ENCODE measurements around the gene DYNC1LI1.
A peak's percentile ranks its signal among the peaks of the same experiment; 100 is the strongest.
"Not testable (repeated sequence)": the region's sequence is repeated elsewhere in the genome, so short reads cannot be mapped to it uniquely, and the experiment has no call there.

The DYNC1LI1 gene

DNA sequence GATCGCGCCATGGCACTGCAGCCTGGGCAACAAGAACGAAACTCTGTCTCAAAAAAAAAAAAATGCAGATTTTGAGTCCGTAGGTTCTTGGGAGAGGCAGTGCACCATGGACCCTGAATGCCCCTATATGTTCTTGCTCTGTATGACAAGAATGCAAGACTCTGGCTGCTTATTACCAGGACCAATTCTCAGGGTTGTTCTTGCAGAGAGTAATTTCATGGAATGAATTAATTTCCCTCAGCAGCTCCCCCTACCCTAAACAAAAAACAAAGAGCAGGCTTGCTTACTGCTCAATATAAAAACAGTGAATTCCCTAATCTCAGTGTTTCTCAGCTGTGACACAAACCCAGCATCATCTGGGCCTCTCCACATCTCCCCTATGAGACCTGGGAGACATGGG, 20.5 kb upstream of the DYNC1LI1 start:
- no peak overlapping the region for H3K4me3 ChIP-seq (ENCODE audit: control insufficient read depth, low read depth, low read length)
- DNase-seq (ENCODE audit: low read depth) = no peak
- TF ChIP-seq, protein P1, sequence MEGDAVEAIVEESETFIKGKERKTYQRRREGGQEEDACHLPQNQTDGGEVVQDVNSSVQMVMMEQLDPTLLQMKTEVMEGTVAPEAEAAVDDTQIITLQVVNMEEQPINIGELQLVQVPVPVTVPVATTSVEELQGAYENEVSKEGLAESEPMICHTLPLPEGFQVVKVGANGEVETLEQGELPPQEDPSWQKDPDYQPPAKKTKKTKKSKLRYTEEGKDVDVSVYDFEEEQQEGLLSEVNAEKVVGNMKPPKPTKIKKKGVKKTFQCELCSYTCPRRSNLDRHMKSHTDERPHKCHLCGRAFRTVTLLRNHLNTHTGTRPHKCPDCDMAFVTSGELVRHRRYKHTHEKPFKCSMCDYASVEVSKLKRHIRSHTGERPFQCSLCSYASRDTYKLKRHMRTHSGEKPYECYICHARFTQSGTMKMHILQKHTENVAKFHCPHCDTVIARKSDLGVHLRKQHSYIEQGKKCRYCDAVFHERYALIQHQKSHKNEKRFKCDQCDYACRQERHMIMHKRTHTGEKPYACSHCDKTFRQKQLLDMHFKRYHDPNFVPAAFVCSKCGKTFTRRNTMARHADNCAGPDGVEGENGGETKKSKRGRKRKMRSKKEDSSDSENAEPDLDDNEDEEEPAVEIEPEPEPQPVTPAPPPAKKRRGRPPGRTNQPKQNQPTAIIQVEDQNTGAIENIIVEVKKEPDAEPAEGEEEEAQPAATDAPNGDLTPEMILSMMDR (conservative IDR thresholded peaks at IDR 0.05; ENCODE audit: control insufficient read depth, insufficient read depth, low read depth, low read length) = no peak

DNA sequence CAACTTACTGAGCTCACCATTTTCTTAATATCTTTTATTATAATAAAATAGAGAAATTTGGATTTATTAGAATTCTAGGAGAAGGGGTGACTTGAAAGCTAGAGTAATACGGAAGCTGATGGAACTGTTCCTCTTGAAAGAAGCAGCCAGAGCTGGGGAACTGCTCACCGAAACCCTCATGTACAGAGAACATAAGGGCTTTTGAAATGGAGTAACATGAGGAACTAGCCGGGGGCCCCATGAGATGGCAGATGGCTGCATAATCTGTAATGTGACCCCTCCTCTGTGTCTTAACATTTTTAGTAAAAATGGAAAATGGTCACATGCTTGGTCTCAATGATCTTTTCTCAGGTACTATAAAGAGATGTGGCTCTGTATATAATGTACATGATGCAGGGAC, 15.7 kb upstream of the DYNC1LI1 start:
- TF ChIP-seq, protein P1 (conservative IDR thresholded peaks at IDR 0.05; ENCODE audit: control insufficient read depth, insufficient read depth, low read depth, low read length) = no peak
- no peak overlapping the region for H3K4me3 ChIP-seq (ENCODE audit: control insufficient read depth, low read depth, low read length)
- no peak for DNase-seq (ENCODE audit: low read depth)

DNA sequence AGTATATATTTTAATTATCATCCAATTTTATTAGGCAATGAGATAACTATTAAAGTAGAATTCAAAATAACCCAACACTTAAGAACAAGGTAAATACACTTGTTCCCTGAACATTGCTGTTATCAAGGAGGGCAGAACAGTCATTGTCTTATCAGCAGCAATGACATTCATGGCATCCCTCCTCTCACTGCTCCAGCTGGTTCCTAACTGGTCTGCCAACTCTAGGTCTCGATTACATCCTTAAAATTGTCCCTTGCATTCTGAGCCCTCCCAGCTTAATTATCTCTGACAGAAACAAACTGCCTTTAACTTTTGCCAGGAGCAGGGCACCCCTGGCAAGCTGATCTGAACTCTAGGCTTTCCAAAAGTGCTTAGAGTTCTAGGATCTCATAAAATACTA, 14.0 kb upstream of the DYNC1LI1 start:
- H3K4me3 ChIP-seq (ENCODE audit: control insufficient read depth, low read depth, low read length) = no peak overlapping the region
- DNase-seq (ENCODE audit: low read depth) = no peak
- TF ChIP-seq, protein P1 (conservative IDR thresholded peaks at IDR 0.05; ENCODE audit: control insufficient read depth, insufficient read depth, low read depth, low read length) = no peak

DNA sequence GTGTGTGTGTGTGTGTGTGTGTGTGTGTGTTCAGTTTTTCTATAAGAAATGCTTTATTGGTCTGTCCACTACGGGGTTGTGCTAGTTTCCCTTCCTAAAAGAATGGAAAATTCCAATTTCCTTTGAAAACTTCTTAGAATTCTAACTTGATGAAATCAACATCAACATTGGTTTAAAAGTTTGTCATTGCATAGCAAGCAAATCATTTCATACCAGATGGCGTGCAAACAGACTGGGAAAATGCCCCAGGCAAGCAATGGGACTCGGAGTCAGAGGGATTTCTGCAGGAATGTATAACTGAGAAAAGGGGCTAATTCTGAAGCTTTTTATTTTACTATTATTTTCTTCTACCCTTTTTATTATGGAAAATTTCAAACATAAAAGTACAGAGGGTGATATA, 13.1 kb upstream of the DYNC1LI1 start:
- H3K4me3 ChIP-seq (ENCODE audit: control insufficient read depth, low read depth, low read length) = no peak overlapping the region
- no peak for DNase-seq (ENCODE audit: low read depth)
- TF ChIP-seq, protein P1 (conservative IDR thresholded peaks at IDR 0.05; ENCODE audit: control insufficient read depth, insufficient read depth, low read depth, low read length) = no peak

DNA sequence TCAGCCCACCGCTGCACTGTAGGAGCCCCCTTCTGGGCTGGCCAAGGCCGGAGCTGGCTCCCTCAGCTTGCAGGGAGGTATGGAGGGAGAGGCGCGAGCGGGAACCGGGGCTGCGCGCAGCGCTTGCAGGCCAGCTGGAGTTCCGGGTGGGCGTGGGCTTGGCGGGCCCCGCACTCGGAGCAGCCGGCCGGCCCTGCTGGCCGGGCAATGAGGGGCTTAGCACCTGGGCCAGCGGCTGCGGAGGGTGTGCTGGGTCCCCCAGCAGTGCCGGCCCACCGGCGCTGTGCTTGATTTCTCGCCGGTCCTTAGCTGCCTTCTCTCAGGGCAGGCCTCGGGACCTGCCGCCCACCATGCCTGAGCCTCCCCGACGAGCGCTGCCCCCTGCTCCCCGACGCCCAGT, 8.0 kb upstream of the DYNC1LI1 start:
- not testable (repeated sequence) for H3K4me3 ChIP-seq (ENCODE audit: control insufficient read depth, low read depth, low read length); DNase-seq (ENCODE audit: low read depth)

DNA sequence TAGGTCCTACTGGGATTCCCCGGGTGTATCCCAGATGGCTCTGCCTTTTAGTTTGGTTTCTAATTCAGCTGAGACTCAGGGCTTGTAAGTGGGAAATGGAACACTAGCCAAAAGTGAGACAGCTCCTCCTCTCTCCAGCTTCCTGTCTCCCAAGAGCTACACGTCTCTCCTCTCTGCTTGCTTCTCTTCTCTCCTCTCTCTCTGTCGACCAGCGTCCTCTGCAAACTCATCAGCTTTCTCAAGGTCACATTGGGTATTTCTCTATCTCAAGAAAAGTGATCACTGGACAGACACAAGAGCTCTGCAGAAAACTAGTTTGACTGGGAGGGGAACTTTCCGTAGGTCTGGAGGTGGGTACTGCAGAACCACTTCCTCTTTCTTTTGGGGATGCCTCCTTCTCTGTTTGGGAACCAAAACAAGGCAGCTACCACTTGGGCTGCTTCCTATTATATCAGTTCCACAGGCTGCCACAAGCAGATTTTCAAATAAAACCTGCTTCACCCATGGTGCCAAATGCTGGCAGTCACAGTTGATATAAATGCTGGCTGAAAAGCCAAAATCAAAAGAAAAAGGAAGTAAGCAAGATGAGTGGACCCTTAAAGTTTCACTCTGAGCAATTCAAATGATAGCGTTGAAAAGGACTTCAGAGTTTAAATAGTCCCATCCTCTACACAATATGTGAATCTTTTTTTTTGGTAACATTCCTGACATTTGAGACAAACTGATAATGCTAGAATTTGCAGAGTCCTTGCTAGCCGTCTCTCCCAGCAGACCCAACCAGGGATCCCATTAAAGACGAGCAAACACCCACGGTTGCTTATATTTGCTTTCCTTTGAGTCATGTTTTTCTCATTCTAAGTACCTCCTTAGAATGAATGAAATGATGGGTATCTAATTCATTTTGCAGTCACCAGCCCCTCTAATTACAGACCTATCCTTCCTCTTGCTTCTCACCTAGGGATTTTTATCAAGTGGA, 7.2 kb upstream of the DYNC1LI1 start:
- H3K4me3 ChIP-seq (ENCODE audit: control insufficient read depth, low read depth, low read length) = no peak overlapping the region
- TF ChIP-seq, protein P1 (conservative IDR thresholded peaks at IDR 0.05; ENCODE audit: control insufficient read depth, insufficient read depth, low read depth, low read length) = no peak
- peak; percentile 61 for DNase-seq (ENCODE audit: low read depth)

DNA sequence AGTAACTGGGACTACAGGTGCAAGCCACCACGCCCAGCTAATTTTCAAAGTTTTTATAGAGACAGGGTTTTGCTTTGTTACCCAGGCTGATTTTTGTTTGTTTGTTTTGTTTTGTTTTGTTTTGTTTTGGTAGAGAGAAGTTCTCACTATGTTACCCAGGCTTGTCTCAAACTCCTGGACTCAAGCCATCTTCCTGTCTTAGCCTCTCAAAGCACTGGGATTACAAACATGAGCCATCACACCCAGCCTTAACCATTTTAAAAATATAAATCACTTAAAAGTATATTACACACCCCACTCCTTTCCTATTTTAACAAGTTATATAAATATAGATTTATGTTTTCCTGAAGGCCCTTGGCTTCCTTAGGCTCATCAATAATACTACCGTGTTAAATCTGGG, 6.5 kb upstream of the DYNC1LI1 start:
- no peak overlapping the region for H3K4me3 ChIP-seq (ENCODE audit: control insufficient read depth, low read depth, low read length)
- no peak for DNase-seq (ENCODE audit: low read depth)
- TF ChIP-seq, protein P1 (conservative IDR thresholded peaks at IDR 0.05; ENCODE audit: control insufficient read depth, insufficient read depth, low read depth, low read length) = no peak

Measured in fibroblast of mammary gland (primary cell).